GM08714 (cell line): ENCODE measurements around the gene DDR2.

Source experiments
- H3K4me3 ChIP-seq: fragments of 200-500 bp; sonication (Bioruptor generic); 2 replicates; pipeline ENCODE4 v1.5.1; 2014; ENCODE audit warnings: mild to moderate bottlenecking, low read length, inconsistent platforms
- ZNF274 ChIP-seq: IDR thresholded peaks from 2 replicates; pipeline ENCODE4 v1.6.1; 2012; ENCODE audit warnings: mild to moderate bottlenecking, low read depth, low read length

DDR2 gene

GRCh38 chr1:162619076-162619475 lies 13.2 kb upstream of the DDR2 start:
- no peak overlapping the region for H3K4me3 ChIP-seq
- TF ChIP-seq ZNF274 = no peak

GRCh38 chr1:162621256-162621655 lies 11.0 kb upstream of the DDR2 start:
- H3K4me3 ChIP-seq = no peak overlapping the region
- TF ChIP-seq ZNF274 = no peak

GRCh38 chr1:162625679-162626078 lies 6.6 kb upstream of the DDR2 start:
- no peak overlapping the region for H3K4me3 ChIP-seq
- TF ChIP-seq ZNF274 = no peak

- no peak overlapping the region for H3K4me3 ChIP-seq
- no peak for TF ChIP-seq ZNF274
Observed at GRCh38 chr1:162626094-162626493, 6.2 kb upstream of the DDR2 start.

- H3K4me3 ChIP-seq = no peak overlapping the region
- TF ChIP-seq ZNF274 = no peak
Observed at GRCh38 chr1:162626761-162627160, 5.5 kb upstream of the DDR2 start.

- no peak for TF ChIP-seq ZNF274
- no peak overlapping the region for H3K4me3 ChIP-seq
Observed at GRCh38 chr1:162627662-162628296, 4.5 kb upstream of the DDR2 start.

- H3K4me3 ChIP-seq = no peak overlapping the region
- no peak for TF ChIP-seq ZNF274
Observed at GRCh38 chr1:162629077-162629627, 3.1 kb upstream of the DDR2 start.

- no peak overlapping the region for H3K4me3 ChIP-seq
- no peak for TF ChIP-seq ZNF274
Observed at GRCh38 chr1:162629651-162630050, 2.6 kb upstream of the DDR2 start.

- H3K4me3 ChIP-seq = peak overlapping the region; percentile 21; the same call in 1 of the 2 replicates
- TF ChIP-seq ZNF274 = no peak
Observed at GRCh38 chr1:162631546-162632191, 595 bp upstream of the DDR2 start.

GRCh38 chr1:162632698-162633080 lies 425 bp downstream of the DDR2 start:
- peak overlapping the region; percentile 21; the same call in 1 of the 2 replicates for H3K4me3 ChIP-seq
- TF ChIP-seq ZNF274 = no peak

- no peak for TF ChIP-seq ZNF274
Observed at GRCh38 chr1:162633081-162633762, 958 bp downstream of the DDR2 start.

GRCh38 chr1:162635418-162635817 lies 3.2 kb downstream of the DDR2 start:
- TF ChIP-seq ZNF274 = no peak
- no peak overlapping the region for H3K4me3 ChIP-seq

More at GRCh38 chr1:162633081-162633762, 958 bp downstream of the DDR2 start:
- H3K4me3 ChIP-seq = 0 out of 2 replicates have a peak overlapping the region, but pooled peaks have one; percentile 4

GRCh38 chr1:162639718-162640117 lies 7.5 kb downstream of the DDR2 start:
- no peak overlapping the region for H3K4me3 ChIP-seq
- no peak for TF ChIP-seq ZNF274

- TF ChIP-seq ZNF274 = no peak
- no peak overlapping the region for H3K4me3 ChIP-seq
Observed at GRCh38 chr1:162641114-162641513, 8.8 kb downstream of the DDR2 start.

- no peak for TF ChIP-seq ZNF274
Observed at GRCh38 chr1:162644986-162645314, 12.7 kb downstream of the DDR2 start.

GRCh38 chr1:162645666-162646065 lies 13.4 kb downstream of the DDR2 start:
- no peak for TF ChIP-seq ZNF274
- H3K4me3 ChIP-seq = no peak overlapping the region

More at GRCh38 chr1:162644986-162645314, 12.7 kb downstream of the DDR2 start:
- no peak overlapping the region for H3K4me3 ChIP-seq
